Neural progenitor cell (in vitro differentiated cells): Measurements from ENCODE around the gene APCDD1L. TPM values are rescaled to one million over a fixed set of nuclear protein-coding genes. Genes with fewer than 3 reads are reported as not detected.

Experiments used
- DNase-seq: peaks from one replicate; pipeline ENCODE4 v3.0.0-alpha.2; 2016; ENCODE audit warnings: low spot score
- H2AFZ ChIP-seq: fragments of 200-600 bp; sonication (generic); replicated peaks from 2 replicates; pipeline ENCODE4 v1.6.1; 2016; ENCODE audit warnings: antibody characterized with exemption
- H3F3A ChIP-seq: fragments of 200-600 bp; sonication (generic); 2 replicates; pipeline ENCODE4 v1.6.1; 2016; ENCODE audit warnings: antibody characterized with exemption, low read depth
- H3K27ac ChIP-seq: fragments of 200-600 bp; sonication (generic); 2 replicates; pipeline ENCODE4 v1.5.1; 2016; ENCODE audit warnings: mild to moderate bottlenecking
- H3K27me3 ChIP-seq: fragments of 200-600 bp; sonication (generic); 2 replicates; pipeline ENCODE4 v1.6.1; 2016; ENCODE audit warnings: mild to moderate bottlenecking, moderate library complexity
- H3K36me3 ChIP-seq: fragments of 200-600 bp; sonication (generic); 2 replicates; pipeline ENCODE4 v1.5.1; 2016
- H3K4me1 ChIP-seq: fragments of 200-600 bp; sonication (generic); 2 replicates; pipeline ENCODE4 v1.6.1; 2016; ENCODE audit warnings: mixed run types
- H3K4me2 ChIP-seq: fragments of 200-600 bp; sonication (generic); 2 replicates; pipeline ENCODE4 v1.6.1; 2016
- H3K4me3 ChIP-seq: fragments of 200-600 bp; sonication (generic); 2 replicates; pipeline ENCODE4 v1.5.1; 2016
- H3K79me2 ChIP-seq: fragments of 200-600 bp; sonication (generic); 2 replicates; pipeline ENCODE4 v1.6.1; 2016; ENCODE audit warnings: low read depth
- H3K9ac ChIP-seq: fragments of 200-600 bp; sonication (generic); 2 replicates; pipeline ENCODE4 v1.6.1; 2016
- H3K9me3 ChIP-seq: fragments of 200-600 bp; sonication (generic); 2 replicates; pipeline ENCODE4 v1.5.1; 2016; ENCODE audit warnings: low read depth
- H4K20me1 ChIP-seq: fragments of 200-600 bp; sonication (generic); 2 replicates; pipeline ENCODE4 v1.6.1; 2016; ENCODE audit warnings: low read depth
- H3K27ac Mint-ChIP-seq: 3 replicates; pipeline ENCODE4 v1.8.0; 2021; ENCODE audit warnings: mixed read lengths
- H3K27me3 Mint-ChIP-seq: 2 replicates; pipeline ENCODE4 v1.8.0; 2022; ENCODE audit warnings: low read depth, mild to moderate bottlenecking, inconsistent platforms, moderate library complexity, mixed read lengths; ENCODE audit not compliant: insufficient read depth
- H3K36me3 Mint-ChIP-seq: 3 replicates; pipeline ENCODE4 v1.8.0; 2021; ENCODE audit warnings: mixed read lengths
- H3K4me1 Mint-ChIP-seq: 3 replicates; pipeline ENCODE4 v1.8.0; 2021; ENCODE audit warnings: mixed read lengths
- H3K4me3 Mint-ChIP-seq: 3 replicates; pipeline ENCODE4 v1.8.0; 2021; ENCODE audit warnings: mild to moderate bottlenecking, moderate library complexity, mixed read lengths
- H3K9me3 Mint-ChIP-seq: 3 replicates; pipeline ENCODE4 v1.8.0; 2020; ENCODE audit warnings: mixed read lengths
- CTCF ChIP-seq: fragments of 200-600 bp; sonication (generic); IDR thresholded peaks from 2 replicates; pipeline ENCODE4 v1.5.1; 2017; ENCODE audit warnings: antibody characterized with exemption, mild to moderate bottlenecking
- EZH2 ChIP-seq: fragments of 200-600 bp; sonication (generic); IDR thresholded peaks from 2 replicates; pipeline ENCODE4 v1.6.1; 2017; ENCODE audit warnings: antibody characterized with exemption, mild to moderate bottlenecking, moderate library complexity
- EZH2phosphoT487 ChIP-seq: fragments of 200-600 bp; sonication (generic); IDR thresholded peaks from 2 replicates; pipeline ENCODE4 v1.6.1; 2017; ENCODE audit warnings: antibody characterized with exemption
- total RNA-seq: library from RNA; depleted of rRNA; stranded (reverse); fragments of >200 nt; gene quantifications from 2 replicates; pipeline ENCODE4 v1.2.3, GENCODE V29; 2015; ENCODE audit warnings: low replicate concordance

APCDD1L gene
- total RNA-seq, 1 donor from 2014 or later: not detected

- no peaks in the 10 kb centered on the region for H3K36me3 Mint-ChIP-seq
- DNase-seq: no peak
- no peak overlapping the region for H3K4me3 Mint-ChIP-seq
- H3K4me1 ChIP-seq: peaks cover 7% of the 10 kb centered on the region
- no peaks in the 10 kb centered on the region for H3K36me3 ChIP-seq
- no peak for TF ChIP-seq EZH2
- no peak for TF ChIP-seq CTCF
- no peak for TF ChIP-seq EZH2phosphoT487
- H2AFZ ChIP-seq: no peak overlapping the region
- H3K9me3 Mint-ChIP-seq: peaks cover 29% of the 10 kb centered on the region
- H3K27me3 Mint-ChIP-seq: peaks cover 5% of the 10 kb centered on the region
- H3K4me2 ChIP-seq: no peak overlapping the region
- H3K27ac ChIP-seq: no peak overlapping the region
- H3K27ac Mint-ChIP-seq: no peak overlapping the region
- H3F3A ChIP-seq: no peaks in the 10 kb centered on the region
- no peaks in the 10 kb centered on the region for H3K9me3 ChIP-seq
- H3K9ac ChIP-seq: no peak overlapping the region
- no peaks in the 10 kb centered on the region for H4K20me1 ChIP-seq
- H3K4me1 Mint-ChIP-seq: no peaks in the 10 kb centered on the region
- H3K27me3 ChIP-seq: no peaks in the 10 kb centered on the region
- H3K4me3 ChIP-seq: no peak overlapping the region
- no peaks in the 10 kb centered on the region for H3K79me2 ChIP-seq
Observed at GRCh38 chr20:58478141-58478805, 36.9 kb downstream of the APCDD1L start.

GRCh38 chr20:58475466-58475865, 39.7 kb downstream of the APCDD1L start:
- H3K36me3 Mint-ChIP-seq: no peaks in the 10 kb centered on the region
- TF ChIP-seq EZH2 (no peak), EZH2phosphoT487 (no peak)
- Histone ChIP-seq H2AFZ (no peak overlapping the region), H3K9ac (no peak overlapping the region), H3F3A (no peaks in the 10 kb centered on the region), H3K9me3 (no peaks in the 10 kb centered on the region), H3K27me3 (no peaks in the 10 kb centered on the region), H3K4me1 (no peaks in the 10 kb centered on the region), H3K4me3 (no peak overlapping the region), H3K27ac (no peak overlapping the region), H3K79me2 (no peaks in the 10 kb centered on the region), H4K20me1 (no peaks in the 10 kb centered on the region), H3K4me2 (no peak overlapping the region), H3K36me3 (no peaks in the 10 kb centered on the region)
- no peak for DNase-seq
- no peak overlapping the region for H3K4me3 Mint-ChIP-seq
- H3K27me3 Mint-ChIP-seq: peaks cover 5% of the 10 kb centered on the region
- H3K27ac Mint-ChIP-seq: no peak overlapping the region
- peaks cover 14% of the 10 kb centered on the region for H3K9me3 Mint-ChIP-seq
- H3K4me1 Mint-ChIP-seq: no peaks in the 10 kb centered on the region

GRCh38 chr20:58473453-58474425, 41.5 kb downstream of the APCDD1L start:
- H3K27me3 Mint-ChIP-seq: peaks cover 9% of the 10 kb centered on the region
- no peaks in the 10 kb centered on the region for H3K36me3 ChIP-seq
- no peak overlapping the region for H3K4me2 ChIP-seq
- no peak for TF ChIP-seq EZH2phosphoT487
- no peak for TF ChIP-seq CTCF
- TF ChIP-seq EZH2: no peak
- no peak overlapping the region for H3K4me3 ChIP-seq
- H3K4me1 ChIP-seq: no peaks in the 10 kb centered on the region
- H3K27ac Mint-ChIP-seq: no peak overlapping the region
- H4K20me1 ChIP-seq: no peaks in the 10 kb centered on the region
- H3K36me3 Mint-ChIP-seq: no peaks in the 10 kb centered on the region
- no peaks in the 10 kb centered on the region for H3K79me2 ChIP-seq
- H3K4me3 Mint-ChIP-seq: no peak overlapping the region
- DNase-seq: no peak
- no peaks in the 10 kb centered on the region for H3K4me1 Mint-ChIP-seq
- no peak overlapping the region for H2AFZ ChIP-seq
- H3K9me3 Mint-ChIP-seq: peaks cover 11% of the 10 kb centered on the region
- H3F3A ChIP-seq: no peaks in the 10 kb centered on the region
- no peaks in the 10 kb centered on the region for H3K9me3 ChIP-seq
- no peaks in the 10 kb centered on the region for H3K27me3 ChIP-seq
- H3K27ac ChIP-seq: no peak overlapping the region
- no peak overlapping the region for H3K9ac ChIP-seq
